GM21526 (cell line): ENCODE measurements around the gene SIPA1.
"Not testable (repeated sequence)": the region's sequence is repeated elsewhere in the genome, so short reads cannot be mapped to it uniquely, and the experiment has no call there.

Source experiments
- ATAC-seq: cut with Tn5 transposase; IDR thresholded peaks from one replicate; pipeline ENCODE4 v1.9.1; 2021; ENCODE audit warnings: moderate library complexity; ENCODE audit not compliant: unreplicated experiment, low FRiP score

Gene SIPA1

GRCh38 chr11:65655570-65656332 lies 17.9 kb downstream of the SIPA1 start:
- ATAC-seq = no peak

- ATAC-seq = no peak
Measured at GRCh38 chr11:65657426-65657825, 19.5 kb downstream of the SIPA1 start.

- ATAC-seq = no peak
Measured at GRCh38 chr11:65658174-65659021, 20.5 kb downstream of the SIPA1 start.

GRCh38 chr11:65660038-65660437 lies 22.1 kb downstream of the SIPA1 start:
- no peak for ATAC-seq

GRCh38 chr11:65660908-65661307 lies 23.0 kb downstream of the SIPA1 start:
- not testable (repeated sequence) for ATAC-seq

GRCh38 chr11:65661599-65662246 lies 23.8 kb downstream of the SIPA1 start:
- ATAC-seq = no peak

GRCh38 chr11:65662247-65662798 lies 24.4 kb downstream of the SIPA1 start:
- no peak for ATAC-seq

- ATAC-seq = peak; percentile 61
Measured at GRCh38 chr11:65662799-65663638, 25.1 kb downstream of the SIPA1 start, which contains the start of gene RELA. TSS of gene RELA (minus strand) at chr11:65662916. CDS start at chr11:65662832, 84 bp downstream.

- ATAC-seq = no peak
Measured at GRCh38 chr11:65663639-65664200, 25.8 kb downstream of the SIPA1 start.

- ATAC-seq = no peak
Measured at GRCh38 chr11:65672180-65672860, 34.4 kb downstream of the SIPA1 start.

GRCh38 chr11:65672982-65673381 lies 35.1 kb downstream of the SIPA1 start:
- no peak for ATAC-seq

GRCh38 chr11:65680192-65680743 lies 42.4 kb downstream of the SIPA1 start:
- ATAC-seq = no peak

GRCh38 chr11:65683480-65683879 lies 45.6 kb downstream of the SIPA1 start:
- not testable (repeated sequence) for ATAC-seq

- ATAC-seq = no peak
Measured at GRCh38 chr11:65685981-65686380, 48.1 kb downstream of the SIPA1 start.

GRCh38 chr11:65691847-65692246 lies 53.9 kb downstream of the SIPA1 start:
- ATAC-seq = not testable (repeated sequence)

GRCh38 chr11:65692367-65692766 lies 54.5 kb downstream of the SIPA1 start:
- no peak for ATAC-seq

- ATAC-seq = no peak
Measured at GRCh38 chr11:65695459-65696241, 57.7 kb downstream of the SIPA1 start.
